ENCODE data around the gene NDUFV2. TPM values are rescaled to one million over a fixed set of nuclear protein-coding genes. Genes with fewer than 3 reads are reported as not detected.

Gene NDUFV2
- polyA plus RNA-seq, 3 donors: 55.4 to 184 (median 162) TPM

DNA sequence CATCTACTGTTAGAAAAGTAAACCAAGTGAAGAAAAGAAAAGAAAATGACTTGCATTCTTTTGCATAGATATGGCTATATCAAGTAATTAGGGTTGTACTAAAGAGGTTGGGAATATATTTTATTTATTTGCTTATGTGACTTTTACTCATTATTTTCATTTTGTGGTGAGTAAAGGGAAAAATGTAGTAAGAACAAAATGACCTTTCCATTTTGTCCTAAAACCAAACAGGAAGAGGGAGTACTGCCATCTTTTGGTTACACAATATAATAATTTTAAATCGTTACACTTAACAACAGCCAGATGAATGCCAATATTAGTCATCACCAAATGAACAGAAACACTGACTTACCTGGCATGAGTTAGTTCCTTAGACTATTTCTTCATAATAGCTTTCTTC lies 47.3 kb upstream of the NDUFV2 start:
- H3K27ac ChIP-seq (ENCODE audit: low read depth in 1 of 2, low read length in 2 of 2): no peak overlapping the region
- Mint-ChIP-seq H3K36me3 (peaks cover 0 to 3% of the 10 kb centered on the region in 2 donors), H3K4me3 (no peak overlapping the region), H3K4me1 (peaks cover 10% of the 10 kb centered on the region), H3K9me3 (peaks cover 20 to 32% (median 25%) of the 10 kb centered on the region in 7 donors), H3K27me3 (ENCODE audit: low read depth in 3 of 3) (peaks cover 0 to 2% (median 2%) of the 10 kb centered on the region in 3 donors), H3K27ac (peak overlapping the region in 2 of 7 donors; percentile 22 to 31)
- DNase-seq: peak in 2 of 3 donors; percentile 26 to 53
- H3K9me3 ChIP-seq (replicated peaks in 1 of 2; ENCODE audit: control insufficient read depth in 1 of 2, insufficient read depth in 1 of 2, low read length in 2 of 2): peaks cover 16 to 20% of the 10 kb centered on the region in 2 donors
- H3K36me3 ChIP-seq (replicated peaks in 1 of 2; ENCODE audit: control insufficient read depth in 1 of 2, insufficient read depth in 2 of 2, low read length in 2 of 2): no peaks in the 10 kb centered on the region
- intact Hi-C loops (cut with micrococcal nuclease): no loop called here
- no peaks in the 10 kb centered on the region for H3K27me3 ChIP-seq (ENCODE audit: control insufficient read depth in 2 of 2, insufficient read depth in 2 of 2, low read length in 2 of 2)
- H3K79me2 ChIP-seq (ENCODE audit: insufficient read depth, low read length): no peaks in the 10 kb centered on the region
- peaks cover 0 to 11% of the 10 kb centered on the region in 2 donors for H3K4me1 ChIP-seq (ENCODE audit: control insufficient read depth in 1 of 2, insufficient read depth in 2 of 2, low read length in 2 of 2)
- no peak overlapping the region for H3K4me3 ChIP-seq (replicated peaks in 1 of 3; ENCODE audit: low read depth in 2 of 3, low read length in 3 of 3)
- no peaks in the 10 kb centered on the region for H4K20me1 ChIP-seq (ENCODE audit: insufficient read depth, low read length)
- no peak overlapping the region for H3K9ac ChIP-seq (ENCODE audit: insufficient read depth, low read length, poor library complexity, severe bottlenecking)
- H3K4me2 ChIP-seq (replicated peaks; ENCODE audit: extremely low read depth, low read length, poor library complexity, severe bottlenecking): no peak overlapping the region
- WGBS (ENCODE audit: insufficient coverage): no CpG with 5 or more reads among the region's 1 CpG
- TF ChIP-seq, protein P1, sequence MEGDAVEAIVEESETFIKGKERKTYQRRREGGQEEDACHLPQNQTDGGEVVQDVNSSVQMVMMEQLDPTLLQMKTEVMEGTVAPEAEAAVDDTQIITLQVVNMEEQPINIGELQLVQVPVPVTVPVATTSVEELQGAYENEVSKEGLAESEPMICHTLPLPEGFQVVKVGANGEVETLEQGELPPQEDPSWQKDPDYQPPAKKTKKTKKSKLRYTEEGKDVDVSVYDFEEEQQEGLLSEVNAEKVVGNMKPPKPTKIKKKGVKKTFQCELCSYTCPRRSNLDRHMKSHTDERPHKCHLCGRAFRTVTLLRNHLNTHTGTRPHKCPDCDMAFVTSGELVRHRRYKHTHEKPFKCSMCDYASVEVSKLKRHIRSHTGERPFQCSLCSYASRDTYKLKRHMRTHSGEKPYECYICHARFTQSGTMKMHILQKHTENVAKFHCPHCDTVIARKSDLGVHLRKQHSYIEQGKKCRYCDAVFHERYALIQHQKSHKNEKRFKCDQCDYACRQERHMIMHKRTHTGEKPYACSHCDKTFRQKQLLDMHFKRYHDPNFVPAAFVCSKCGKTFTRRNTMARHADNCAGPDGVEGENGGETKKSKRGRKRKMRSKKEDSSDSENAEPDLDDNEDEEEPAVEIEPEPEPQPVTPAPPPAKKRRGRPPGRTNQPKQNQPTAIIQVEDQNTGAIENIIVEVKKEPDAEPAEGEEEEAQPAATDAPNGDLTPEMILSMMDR (IDR thresholded peaks at IDR 0.05): no peak
- H2AFZ ChIP-seq (ENCODE audit: insufficient read depth, low read depth, low read length, poor library complexity, severe bottlenecking): no peak overlapping the region

DNA sequence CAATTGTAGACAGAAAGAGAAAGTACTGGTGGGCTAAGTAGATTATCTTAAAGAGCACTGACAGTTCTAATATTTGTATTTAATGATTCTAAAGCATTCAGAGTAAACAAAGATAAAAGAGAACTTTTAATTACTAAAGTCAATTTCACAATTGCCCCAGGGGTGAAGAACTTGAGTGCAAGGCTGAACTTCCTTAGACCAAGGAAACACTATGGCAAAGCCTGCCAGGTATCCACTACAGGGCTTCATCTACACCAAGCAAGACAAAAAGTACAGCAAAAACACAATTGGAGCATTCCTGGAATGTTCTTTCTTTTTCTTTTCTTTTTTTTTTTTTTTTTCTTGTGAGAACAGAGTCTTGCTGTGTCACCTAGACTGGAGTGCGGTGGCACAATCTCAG lies 46.9 kb upstream of the NDUFV2 start:
- peaks cover 10% of the 10 kb centered on the region for H3K4me1 Mint-ChIP-seq

More for the DNA sequence above, 46.9 kb upstream of the NDUFV2 start:
- DNase-seq: no peak
- TF ChIP-seq, protein P1 (IDR thresholded peaks at IDR 0.05): no peak
- Histone ChIP-seq H3K4me2 (replicated peaks; ENCODE audit: extremely low read depth, low read length, poor library complexity, severe bottlenecking) (no peak overlapping the region), H3K79me2 (ENCODE audit: insufficient read depth, low read length) (no peaks in the 10 kb centered on the region), H3K36me3 (replicated peaks in 1 of 2; ENCODE audit: control insufficient read depth in 1 of 2, insufficient read depth in 2 of 2, low read length in 2 of 2) (no peaks in the 10 kb centered on the region), H3K27me3 (ENCODE audit: control insufficient read depth in 2 of 2, insufficient read depth in 2 of 2, low read length in 2 of 2) (no peaks in the 10 kb centered on the region), H3K4me3 (replicated peaks in 1 of 3; ENCODE audit: low read depth in 2 of 3, low read length in 3 of 3) (no peak overlapping the region), H2AFZ (ENCODE audit: insufficient read depth, low read depth, low read length, poor library complexity, severe bottlenecking) (no peak overlapping the region), H3K9ac (ENCODE audit: insufficient read depth, low read length, poor library complexity, severe bottlenecking) (no peak overlapping the region), H4K20me1 (ENCODE audit: insufficient read depth, low read length) (no peaks in the 10 kb centered on the region), H3K27ac (ENCODE audit: low read depth in 1 of 2, low read length in 2 of 2) (no peak overlapping the region), H3K4me1 (ENCODE audit: control insufficient read depth in 1 of 2, insufficient read depth in 2 of 2, low read length in 2 of 2) (peaks cover 0 to 11% of the 10 kb centered on the region in 2 donors), H3K9me3 (replicated peaks in 1 of 2; ENCODE audit: control insufficient read depth in 1 of 2, insufficient read depth in 1 of 2, low read length in 2 of 2) (peaks cover 13 to 17% of the 10 kb centered on the region in 2 donors)
- H3K4me3 Mint-ChIP-seq: no peak overlapping the region
- H3K27ac Mint-ChIP-seq: peak overlapping the region in 1 of 7 donors; percentile 31
- H3K9me3 Mint-ChIP-seq: peaks cover 16 to 29% (median 21%) of the 10 kb centered on the region in 7 donors
- H3K27me3 Mint-ChIP-seq (ENCODE audit: low read depth in 3 of 3): peaks cover 0 to 2% (median 2%) of the 10 kb centered on the region in 3 donors
- WGBS (ENCODE audit: insufficient coverage): no CpG with 5 or more reads among the region's 1 CpG
- intact Hi-C loops (cut with micrococcal nuclease): no loop called here
- peaks cover 0 to 3% of the 10 kb centered on the region in 2 donors for H3K36me3 Mint-ChIP-seq
